Spleen (tissue), 11 donors: Measurements from ENCODE around the gene CRISP2. TPM values are rescaled to one million over a fixed set of nuclear protein-coding genes. Genes with fewer than 3 reads are reported as not detected.

ENCODE experiments used
- DNase-seq: peaks from one replicate; pipeline ENCODE4 v3.0.0-alpha.2; 2020
- H3K27ac ChIP-seq, 8 donors: fragments of 200-600 bp; sonication (generic) in 7 of 8; 1 replicate in 4 of 8; 2 replicates in 4 of 8; pipeline versions ENCODE4 v1.5.0 to v1.8.0; 2016 to 2021; ENCODE audit warnings: inconsistent platforms in 4 of 8, mild to moderate bottlenecking in 4 of 8, moderate library complexity in 1 of 8
- H3K27me3 ChIP-seq, 7 donors: fragments of 200-600 bp; sonication (generic) in 6 of 7; replicated peaks in 1 of 7; 1 replicate in 4 of 7; 2 replicates in 3 of 7; pipeline versions ENCODE4 v1.5.0 to v1.8.0; 2016 to 2021; ENCODE audit warnings: inconsistent platforms in 3 of 7, mild to moderate bottlenecking in 1 of 7
- H3K36me3 ChIP-seq, 6 donors: fragments of 200-600 bp; sonication (generic) in 5 of 6; 1 replicate in 4 of 6; 2 replicates in 2 of 6; pipeline versions ENCODE4 v1.5.0 to v1.8.0; 2016 to 2021; ENCODE audit warnings: inconsistent platforms in 2 of 6
- H3K4me1 ChIP-seq, 6 donors: fragments of 200-600 bp; sonication (generic) in 5 of 6; 1 replicate in 3 of 6; 2 replicates in 3 of 6; pipeline versions ENCODE4 v1.5.0 to v1.8.0; 2016 to 2021; ENCODE audit warnings: inconsistent platforms in 3 of 6
- H3K4me3 ChIP-seq, 8 donors: fragments of 200-600 bp; sonication (generic) in 7 of 8; 1 replicate in 4 of 8; 2 replicates in 4 of 8; pipeline versions ENCODE4 v1.5.0 to v1.8.0; 2016 to 2021; ENCODE audit warnings: inconsistent platforms in 4 of 8, mild to moderate bottlenecking in 4 of 8, moderate library complexity in 2 of 8
- H3K9me3 ChIP-seq, 8 donors: fragments of 200-600 bp; sonication (generic) in 7 of 8; 1 replicate in 4 of 8; 2 replicates in 4 of 8; pipeline versions ENCODE4 v1.5.0 to v1.8.0; 2016 to 2021; ENCODE audit warnings: inconsistent platforms in 4 of 8
- POLR2A ChIP-seq, 3 donors: fragments of 450-650 bp; IDR thresholded peaks; one replicate each; pipeline ENCODE4 v1.5.1; 2017; ENCODE audit warnings: antibody characterized with exemption in 3 of 3, mild to moderate bottlenecking in 1 of 3
- POLR2AphosphoS5 ChIP-seq, 3 donors: sonication (generic); formaldehyde crosslinking; IDR thresholded peaks; one replicate each; pipeline ENCODE4 v1.5.1; 2017; ENCODE audit warnings: antibody characterized with exemption in 3 of 3
- WGBS, 5 donors: extraction: QIAGEN DNeasy Blood & Tissue Kit in 3 of 5; methylation state at CpG; one replicate each; pipeline versions ENCODE4 v1.1.5 to v1.1.7; 2013 to 2018; 5-methylcytosine and 5-hydroxymethylcytosine counted together
- intact Hi-C: fragments of 100-400 bp; cut with DNase I; formaldehyde crosslinking; loops from one replicate; pipeline ENCODE4 v1.15.0; 2023; ENCODE audit warnings: low total_unique reads
- polyA plus RNA-seq, 3 donors: library from polyadenylated mRNA; stranded (reverse); fragments of 200-250 nt; gene quantifications; one replicate each; pipeline ENCODE4 v1.2.1, GENCODE V29; 2013
- total RNA-seq, 7 donors: library from RNA; depleted of rRNA in 3 of 7; stranded (reverse); fragments of >200 nt in 3 of 7; fragmentation: NEBNext Ultra II Directional in 4 of 7; extraction: Animal tissue kit (Norgen Biotek cat#: 25700) in 4 of 7; gene quantifications; one replicate each; pipeline versions ENCODE4 v1.1.0 to v1.2.1, GENCODE V29; 2016 to 2021
- TF ChIP-seq, protein P1 (sequence below), 11 experiments: fragments of 200-600 bp in 7 of 11; fragments of 450-650 bp in 4 of 11; sonication (generic) in 4 of 11; IDR thresholded peaks in 8 of 11; conservative IDR thresholded peaks in 3 of 11; 1 replicate in 7 of 11; 2 replicates in 4 of 11; pipeline versions ENCODE4 v1.4.0 to v1.8.0; 2016 to 2021; ENCODE audit warnings: antibody characterized with exemption in 11 of 11, inconsistent platforms in 4 of 11, mild to moderate bottlenecking in 1 of 11
- donor health status: healthy with polysubstance abuse.
- donor health status: DM: no; HTN: no; CAD: no; lungs with moderate emphysema.
- donor health status: DM: no; HTN: no; CAD: no.
- donor health status: Bipolar disorder and iron deficiency.
- donor health status: healthy.
- donor health status: DM: no; HTN: no; CAD: no.
- donor health status: DM: yes; HTN: yes; CAD: no.

The CRISP2 gene
- total and polyA plus RNA-seq, 10 donors, result 0.26 to 2.5 (median 0.42) TPM; not detected in 6

DNA sequence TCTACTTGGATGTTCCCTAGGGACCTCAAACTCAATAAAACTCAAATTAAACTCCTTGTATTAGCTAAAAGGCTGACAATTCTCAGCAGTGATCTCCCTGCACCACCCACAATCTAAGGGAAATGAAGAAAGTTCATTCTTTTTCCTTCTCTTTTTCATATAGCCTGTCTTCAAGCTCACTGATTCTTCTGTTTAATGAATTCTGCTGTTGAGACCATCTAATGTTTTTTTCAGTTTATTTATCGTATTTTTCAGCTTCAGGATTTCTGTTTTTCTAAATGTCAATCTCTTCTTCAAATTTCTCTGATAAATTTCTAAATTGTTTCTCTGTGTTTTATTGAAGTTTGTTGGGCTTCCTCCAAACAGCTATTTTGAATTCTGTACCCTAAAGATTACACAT lies 19.8 kb downstream of the CRISP2 start:
- intact Hi-C loops, result no loop called here
- no peaks in the 10 kb centered on the region for H3K27me3 ChIP-seq
- 45 to 94% (median 69%) methylated on average over 1 of the region's 1 CpG for WGBS, 5 donors
- TF ChIP-seq, protein P1, sequence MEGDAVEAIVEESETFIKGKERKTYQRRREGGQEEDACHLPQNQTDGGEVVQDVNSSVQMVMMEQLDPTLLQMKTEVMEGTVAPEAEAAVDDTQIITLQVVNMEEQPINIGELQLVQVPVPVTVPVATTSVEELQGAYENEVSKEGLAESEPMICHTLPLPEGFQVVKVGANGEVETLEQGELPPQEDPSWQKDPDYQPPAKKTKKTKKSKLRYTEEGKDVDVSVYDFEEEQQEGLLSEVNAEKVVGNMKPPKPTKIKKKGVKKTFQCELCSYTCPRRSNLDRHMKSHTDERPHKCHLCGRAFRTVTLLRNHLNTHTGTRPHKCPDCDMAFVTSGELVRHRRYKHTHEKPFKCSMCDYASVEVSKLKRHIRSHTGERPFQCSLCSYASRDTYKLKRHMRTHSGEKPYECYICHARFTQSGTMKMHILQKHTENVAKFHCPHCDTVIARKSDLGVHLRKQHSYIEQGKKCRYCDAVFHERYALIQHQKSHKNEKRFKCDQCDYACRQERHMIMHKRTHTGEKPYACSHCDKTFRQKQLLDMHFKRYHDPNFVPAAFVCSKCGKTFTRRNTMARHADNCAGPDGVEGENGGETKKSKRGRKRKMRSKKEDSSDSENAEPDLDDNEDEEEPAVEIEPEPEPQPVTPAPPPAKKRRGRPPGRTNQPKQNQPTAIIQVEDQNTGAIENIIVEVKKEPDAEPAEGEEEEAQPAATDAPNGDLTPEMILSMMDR (IDR thresholded peaks at IDR 0.05 in 8 of 11, conservative IDR thresholded peaks at IDR 0.05 in 3 of 11), result no peak
- no peak for TF ChIP-seq POLR2AphosphoS5 (IDR thresholded peaks at IDR 0.05)
- no peak for TF ChIP-seq POLR2A (IDR thresholded peaks at IDR 0.05)
- H3K9me3 ChIP-seq, result peaks cover 4 to 35% (median 29%) of the 10 kb centered on the region in 8 donors
- peaks cover 0 to 19% (median 0%) of the 10 kb centered on the region in 6 donors for H3K36me3 ChIP-seq
- no peak overlapping the region for H3K27ac ChIP-seq
- DNase-seq, result no peak
- H3K4me1 ChIP-seq, result no peaks in the 10 kb centered on the region
- no peak overlapping the region for H3K4me3 ChIP-seq

DNA sequence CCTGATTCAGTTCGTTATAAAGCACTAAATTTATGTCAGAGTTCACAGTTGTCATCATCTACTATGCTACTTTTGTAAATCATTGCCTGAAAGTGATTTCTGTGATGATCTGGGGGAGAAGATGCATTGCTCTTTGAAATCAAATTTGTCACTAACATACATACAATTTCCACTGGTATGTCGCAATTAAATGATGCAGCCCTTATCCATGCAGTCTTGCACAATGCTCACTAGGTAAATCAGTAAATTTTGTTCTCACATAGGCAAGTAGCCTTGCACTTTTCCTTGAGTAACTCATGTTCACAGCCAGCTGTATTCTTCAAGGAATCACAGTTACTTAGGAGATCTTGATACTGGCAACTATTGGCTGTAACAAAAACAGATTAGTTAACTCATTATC lies 20.8 kb downstream of the CRISP2 start:
- TF ChIP-seq POLR2A (IDR thresholded peaks at IDR 0.05) (no peak), POLR2AphosphoS5 (IDR thresholded peaks at IDR 0.05) (no peak)
- TF ChIP-seq, protein P1 (IDR thresholded peaks at IDR 0.05 in 8 of 11, conservative IDR thresholded peaks at IDR 0.05 in 3 of 11), result no peak
- intact Hi-C loops, result no loop called here
- H3K4me3 ChIP-seq, result no peak overlapping the region
- peaks cover 0 to 9% (median 0%) of the 10 kb centered on the region in 6 donors for H3K36me3 ChIP-seq
- H3K27me3 ChIP-seq, result no peaks in the 10 kb centered on the region
- no peak for DNase-seq
- no peaks in the 10 kb centered on the region for H3K4me1 ChIP-seq
- peaks cover 4 to 35% (median 29%) of the 10 kb centered on the region in 8 donors for H3K9me3 ChIP-seq
- 69 to 75% (median 71%) methylated on average over 2 of the region's 2 CpGs for WGBS, 5 donors
- no peak overlapping the region for H3K27ac ChIP-seq

DNA sequence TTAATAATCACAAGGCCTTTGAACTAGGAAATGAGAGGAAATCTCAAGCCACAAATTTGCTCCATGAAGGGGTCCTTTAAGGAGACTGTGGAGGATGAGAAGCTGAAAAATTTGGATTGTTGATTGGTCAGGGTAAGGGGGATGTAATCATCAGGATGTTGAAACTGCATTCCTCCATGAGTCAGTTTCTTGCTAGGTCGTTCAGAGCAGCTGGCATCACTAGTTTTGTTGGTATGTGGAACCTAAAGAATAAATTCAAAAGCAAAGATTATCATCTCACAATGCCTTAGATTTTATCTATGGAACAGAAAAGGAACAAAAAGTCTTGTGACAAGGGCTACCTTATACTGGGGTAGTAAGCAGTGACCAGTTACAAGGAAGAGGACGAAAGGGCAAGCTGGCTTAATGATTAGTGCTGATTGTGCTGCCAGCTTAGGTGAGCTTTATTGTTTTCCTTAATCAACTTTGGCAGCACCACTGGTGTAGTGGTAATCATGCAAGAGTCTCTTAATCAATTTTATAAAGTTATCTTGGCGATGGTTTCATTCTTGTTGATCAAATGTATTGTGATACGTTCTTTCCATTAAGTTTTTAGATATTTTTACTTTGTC lies 36.6 kb downstream of the CRISP2 start:
- no peaks in the 10 kb centered on the region for H3K4me1 ChIP-seq

DNA sequence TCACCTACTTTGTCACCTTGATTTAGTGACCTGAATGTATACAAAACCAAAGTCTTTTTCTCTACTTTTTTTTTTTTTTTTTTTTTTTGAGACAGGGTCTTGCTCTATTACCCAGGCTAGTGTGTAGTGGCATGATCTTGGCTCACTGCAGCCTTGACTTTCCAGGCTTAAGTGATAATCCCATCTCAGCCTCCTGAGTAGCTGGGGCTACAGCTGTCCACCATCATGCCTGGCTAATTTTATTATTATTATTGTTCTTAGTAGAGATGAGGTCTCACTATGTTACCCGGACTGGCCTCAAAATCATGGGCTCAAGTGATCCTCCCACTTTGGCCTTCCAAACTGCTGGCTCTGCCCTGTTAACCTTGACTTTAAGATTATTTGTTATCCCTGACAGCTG lies 37.5 kb downstream of the CRISP2 start:
- Histone ChIP-seq H3K4me1 (no peaks in the 10 kb centered on the region), H3K36me3 (no peaks in the 10 kb centered on the region), H3K27ac (no peak overlapping the region), H3K27me3 (no peaks in the 10 kb centered on the region), H3K4me3 (no peak overlapping the region), H3K9me3 (peaks cover 0 to 13% (median 1%) of the 10 kb centered on the region in 8 donors)
- intact Hi-C loops, result no loop called here
- TF ChIP-seq POLR2A (IDR thresholded peaks at IDR 0.05), result no peak
- TF ChIP-seq POLR2AphosphoS5 (IDR thresholded peaks at IDR 0.05), result no peak
- TF ChIP-seq, protein P1 (IDR thresholded peaks at IDR 0.05 in 8 of 11, conservative IDR thresholded peaks at IDR 0.05 in 3 of 11), result no peak
- no peak for DNase-seq
- 75 to 89% (median 88%) methylated on average over 1 of the region's 1 CpG for WGBS, 5 donors

More for the DNA sequence above, 36.6 kb downstream of the CRISP2 start:
- intact Hi-C loops, result no loop called here
- no peak overlapping the region for H3K4me3 ChIP-seq
- WGBS, 5 donors, result 64 to 83% (median 69%) methylated on average over 4 of the region's 4 CpGs
- no peak for DNase-seq
- no peak overlapping the region for H3K27ac ChIP-seq
- H3K9me3 ChIP-seq, result peaks cover 0 to 10% (median 1%) of the 10 kb centered on the region in 8 donors
- TF ChIP-seq, protein P1 (IDR thresholded peaks at IDR 0.05 in 8 of 11, conservative IDR thresholded peaks at IDR 0.05 in 3 of 11), result no peak
- TF ChIP-seq POLR2A (IDR thresholded peaks at IDR 0.05) (no peak), POLR2AphosphoS5 (IDR thresholded peaks at IDR 0.05) (no peak)
- no peaks in the 10 kb centered on the region for H3K36me3 ChIP-seq
- H3K27me3 ChIP-seq, result no peaks in the 10 kb centered on the region
